ENCODE data around the gene VSTM4. TPM values are rescaled to one million over a fixed set of nuclear protein-coding genes. Genes with fewer than 3 reads are reported as not detected.

The VSTM4 gene
- total RNA-seq, 1 donor, result 10.1 TPM

- H4K20me1 ChIP-seq (ENCODE audit: insufficient read depth, low read length), result peaks cover 5% of the 10 kb centered on the region
- no peaks in the 10 kb centered on the region for H3K27me3 ChIP-seq (ENCODE audit: insufficient read depth, low read length)
- no peak overlapping the region for H3K4me3 ChIP-seq (ENCODE audit: insufficient read depth, low read length)
- DNase-seq (ENCODE audit: insufficient read length, low spot score, missing footprints), result no peak
- H3K4me2 ChIP-seq (ENCODE audit: insufficient read depth, low read length), result no peak overlapping the region
- no peak for TF ChIP-seq CTCF (IDR thresholded peaks at IDR 0.05; ENCODE audit: extremely low read depth, low read depth, low read length)
- no peak overlapping the region for H2AFZ ChIP-seq (ENCODE audit: low read length)
- no peaks in the 10 kb centered on the region for H3K9me3 ChIP-seq (ENCODE audit: low read depth, low read length)
- no peaks in the 10 kb centered on the region for H3K36me3 ChIP-seq (ENCODE audit: insufficient read depth, low read length)
- no peak overlapping the region for H3K27ac ChIP-seq (ENCODE audit: low read depth, low read length)
- H3K79me2 ChIP-seq (ENCODE audit: insufficient read depth, low read length), result no peaks in the 10 kb centered on the region
- H3K4me1 ChIP-seq (ENCODE audit: insufficient read depth, low read length), result no peaks in the 10 kb centered on the region
Measured at GRCh38 chr10:49079499-49079898, 35.8 kb downstream of the VSTM4 start.

GRCh38 chr10:49079072-49079471 is 36.2 kb downstream of the VSTM4 start:
- H3K36me3 ChIP-seq (ENCODE audit: insufficient read depth, low read length), result no peaks in the 10 kb centered on the region
- no peak for DNase-seq (ENCODE audit: insufficient read length, low spot score, missing footprints)
- H3K9me3 ChIP-seq (ENCODE audit: low read depth, low read length), result no peaks in the 10 kb centered on the region
- H3K4me2 ChIP-seq (ENCODE audit: insufficient read depth, low read length), result no peak overlapping the region
- H3K27me3 ChIP-seq (ENCODE audit: insufficient read depth, low read length), result no peaks in the 10 kb centered on the region
- no peak overlapping the region for H3K4me3 ChIP-seq (ENCODE audit: insufficient read depth, low read length)
- peaks cover 5% of the 10 kb centered on the region for H4K20me1 ChIP-seq (ENCODE audit: insufficient read depth, low read length)
- H3K27ac ChIP-seq (ENCODE audit: low read depth, low read length), result no peak overlapping the region
- no peak for TF ChIP-seq CTCF (IDR thresholded peaks at IDR 0.05; ENCODE audit: extremely low read depth, low read depth, low read length)
- H3K4me1 ChIP-seq (ENCODE audit: insufficient read depth, low read length), result no peaks in the 10 kb centered on the region
- no peaks in the 10 kb centered on the region for H3K79me2 ChIP-seq (ENCODE audit: insufficient read depth, low read length)
- no peak overlapping the region for H2AFZ ChIP-seq (ENCODE audit: low read length)

GRCh38 chr10:49078433-49078832 is 36.9 kb downstream of the VSTM4 start:
- Histone ChIP-seq H3K4me3 (ENCODE audit: insufficient read depth, low read length) (no peak overlapping the region), H2AFZ (ENCODE audit: low read length) (no peak overlapping the region), H3K9me3 (ENCODE audit: low read depth, low read length) (no peaks in the 10 kb centered on the region), H3K27ac (ENCODE audit: low read depth, low read length) (no peak overlapping the region), H3K27me3 (ENCODE audit: insufficient read depth, low read length) (no peaks in the 10 kb centered on the region), H4K20me1 (ENCODE audit: insufficient read depth, low read length) (peaks cover 5% of the 10 kb centered on the region), H3K4me2 (ENCODE audit: insufficient read depth, low read length) (no peak overlapping the region), H3K79me2 (ENCODE audit: insufficient read depth, low read length) (no peaks in the 10 kb centered on the region), H3K36me3 (ENCODE audit: insufficient read depth, low read length) (no peaks in the 10 kb centered on the region), H3K4me1 (ENCODE audit: insufficient read depth, low read length) (no peaks in the 10 kb centered on the region)
- no peak for DNase-seq (ENCODE audit: insufficient read length, low spot score, missing footprints)
- no peak for TF ChIP-seq CTCF (IDR thresholded peaks at IDR 0.05; ENCODE audit: extremely low read depth, low read depth, low read length)

GRCh38 chr10:49076741-49077521 is 38.4 kb downstream of the VSTM4 start:
- Histone ChIP-seq H3K4me2 (ENCODE audit: insufficient read depth, low read length) (no peak overlapping the region), H3K4me3 (ENCODE audit: insufficient read depth, low read length) (no peak overlapping the region), H3K4me1 (ENCODE audit: insufficient read depth, low read length) (no peaks in the 10 kb centered on the region), H2AFZ (ENCODE audit: low read length) (no peak overlapping the region), H4K20me1 (ENCODE audit: insufficient read depth, low read length) (peaks cover 5% of the 10 kb centered on the region), H3K79me2 (ENCODE audit: insufficient read depth, low read length) (no peaks in the 10 kb centered on the region), H3K27me3 (ENCODE audit: insufficient read depth, low read length) (no peaks in the 10 kb centered on the region), H3K27ac (ENCODE audit: low read depth, low read length) (no peak overlapping the region), H3K9me3 (ENCODE audit: low read depth, low read length) (no peaks in the 10 kb centered on the region), H3K36me3 (ENCODE audit: insufficient read depth, low read length) (no peaks in the 10 kb centered on the region)
- no peak for TF ChIP-seq CTCF (IDR thresholded peaks at IDR 0.05; ENCODE audit: extremely low read depth, low read depth, low read length)
- DNase-seq (ENCODE audit: insufficient read length, low spot score, missing footprints), result no peak
